COLO668 (cell line): Measurements from ENCODE around the gene HSPBAP1.
"Not testable (repeated sequence)": the region's sequence is repeated elsewhere in the genome, so short reads cannot be mapped to it uniquely, and the experiment has no call there.

Experiments used
- DNase-seq: peaks from one replicate; lab custom pipeline; 2025; ENCODE audit not compliant: unreplicated experiment; lab: John Stamatoyannopoulos, UW

The HSPBAP1 gene

GRCh38 chr3:122742234-122742633 is 51.4 kb downstream of the HSPBAP1 start:
- no peak for DNase-seq

GRCh38 chr3:122739172-122739571 is 54.5 kb downstream of the HSPBAP1 start:
- DNase-seq = no peak

GRCh38 chr3:122732682-122733525 is 60.7 kb downstream of the HSPBAP1 start:
- not testable (repeated sequence) for DNase-seq

DNA sequence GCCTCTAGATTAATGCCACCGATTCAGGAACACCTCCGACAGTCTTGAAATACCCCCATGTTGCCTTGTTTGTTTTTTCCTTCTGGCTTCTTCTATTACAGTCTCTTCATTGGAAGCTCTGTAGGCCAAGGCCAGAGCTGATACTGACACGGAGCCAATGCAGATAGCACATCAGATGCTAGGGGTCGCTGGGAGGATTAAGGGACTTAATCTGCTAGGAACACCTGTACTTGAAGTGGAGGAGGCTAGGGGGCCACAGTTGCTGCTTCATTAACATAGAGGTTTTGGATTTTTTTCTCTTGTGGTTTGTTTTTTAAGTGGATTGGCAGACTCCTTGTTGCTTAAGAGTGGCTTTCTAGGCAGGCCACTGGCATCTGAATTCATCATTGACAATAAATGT is 63.4 kb downstream of the HSPBAP1 start:
- no peak for DNase-seq

DNA sequence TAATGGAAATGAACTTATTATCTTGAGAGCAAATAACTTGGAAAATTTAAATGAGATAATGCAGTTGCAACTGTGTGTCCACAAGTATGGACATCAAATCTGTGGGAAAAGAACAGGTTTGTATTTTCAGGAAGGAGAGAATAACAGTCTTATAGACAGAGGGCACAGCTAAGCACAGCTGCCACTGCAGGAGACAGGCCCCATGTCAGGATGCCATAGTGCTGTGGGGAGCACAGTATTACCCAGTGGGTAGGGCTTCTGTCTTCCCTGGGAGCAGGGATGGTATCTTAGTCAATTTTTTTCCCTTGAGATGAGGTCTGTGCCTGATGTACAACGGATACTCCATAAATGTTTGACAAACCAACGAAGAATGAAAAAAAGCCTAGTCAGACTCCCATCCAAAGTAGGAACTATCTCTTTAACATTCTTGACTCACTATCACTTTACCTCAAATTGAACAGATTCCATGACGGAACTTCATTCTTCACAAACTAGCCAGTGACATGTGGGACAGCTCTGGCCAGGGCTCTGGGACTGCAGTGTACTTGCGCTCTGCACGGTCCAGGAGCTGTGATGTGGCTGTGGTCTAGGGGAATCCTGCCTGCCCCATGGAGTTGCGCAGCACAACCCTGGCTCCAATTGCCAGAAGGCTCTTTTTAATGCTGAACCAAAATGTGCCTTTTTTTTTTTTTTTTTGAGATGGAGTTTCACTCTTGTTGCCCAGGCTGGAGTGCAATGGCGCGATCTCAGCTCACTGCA is 64.7 kb downstream of the HSPBAP1 start:
- no peak for DNase-seq

- DNase-seq = no peak
Observed at GRCh38 chr3:122728186-122728585, 65.4 kb downstream of the HSPBAP1 start.

GRCh38 chr3:122727766-122728165 is 65.9 kb downstream of the HSPBAP1 start:
- DNase-seq = no peak

DNA sequence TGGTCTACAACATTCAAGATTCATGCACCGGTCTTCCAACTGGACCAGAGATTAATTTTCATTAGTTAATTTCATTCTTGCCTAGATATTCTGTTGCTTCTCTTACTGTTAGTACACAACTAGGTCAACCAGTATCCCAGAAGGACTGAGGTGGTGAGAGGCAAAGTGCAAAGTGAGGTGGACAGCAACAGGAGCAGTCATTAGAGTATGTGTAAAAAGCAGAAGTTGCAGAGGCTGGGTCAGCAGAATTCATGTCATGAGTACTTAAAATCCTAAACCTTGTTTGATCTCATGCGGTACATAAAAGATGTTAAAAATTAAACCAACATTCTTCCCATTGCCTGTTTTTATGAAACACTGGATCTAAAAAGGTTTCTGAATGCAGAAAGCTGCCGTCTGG is 66.3 kb downstream of the HSPBAP1 start:
- no peak for DNase-seq

DNA sequence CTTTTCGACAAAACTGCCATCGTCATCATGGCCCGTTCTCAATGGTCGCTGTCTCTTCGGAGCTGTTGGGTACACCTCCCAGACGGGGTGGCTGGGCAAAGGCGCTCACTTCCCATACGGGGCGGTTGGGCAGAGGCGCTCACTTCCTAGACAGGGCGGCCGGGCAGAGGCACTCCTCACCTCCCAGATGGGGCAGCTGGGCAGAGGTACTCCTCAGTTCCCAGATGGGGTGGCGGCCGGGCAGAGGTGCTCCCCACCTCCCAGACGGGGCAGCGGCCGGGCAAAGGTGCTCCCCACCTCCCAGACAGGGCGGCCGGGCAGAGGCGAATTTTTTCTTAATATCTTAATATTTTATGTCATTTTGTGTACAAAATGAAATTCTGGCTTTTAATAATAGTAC is 68.5 kb downstream of the HSPBAP1 start:
- no peak for DNase-seq

DNA sequence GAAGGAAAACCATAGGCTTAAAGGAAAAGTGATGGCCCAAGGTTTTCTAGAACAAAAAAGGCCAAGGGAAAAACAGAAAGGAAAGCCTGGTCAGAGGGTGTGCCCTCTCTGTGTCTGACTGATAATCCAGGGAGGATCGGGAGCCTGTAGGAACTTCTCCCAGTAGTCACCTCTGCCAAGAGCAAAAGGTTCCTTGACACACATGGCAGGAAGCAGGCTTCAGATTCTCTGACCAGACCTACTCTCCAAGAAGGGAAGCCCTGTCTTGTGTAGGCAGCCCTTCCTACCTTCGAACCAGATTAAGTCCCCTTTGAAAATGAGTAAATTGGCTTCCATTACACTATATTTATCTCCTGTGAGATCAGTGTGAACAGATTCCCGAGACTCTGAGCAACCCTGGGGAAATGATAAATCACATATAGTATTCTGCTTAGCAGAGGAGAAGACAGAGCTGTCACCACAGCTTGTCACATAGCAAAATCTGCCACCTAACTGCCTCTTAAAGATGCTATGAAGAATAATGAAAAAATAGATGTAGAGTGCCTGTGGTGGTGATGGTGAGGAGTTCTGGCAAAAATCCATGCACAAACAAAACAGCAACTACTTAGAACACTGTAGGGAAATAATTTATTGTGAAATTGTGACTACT is 74.2 kb downstream of the HSPBAP1 start:
- no peak for DNase-seq

GRCh38 chr3:122716667-122717066 is 77.0 kb downstream of the HSPBAP1 start:
- no peak for DNase-seq

DNA sequence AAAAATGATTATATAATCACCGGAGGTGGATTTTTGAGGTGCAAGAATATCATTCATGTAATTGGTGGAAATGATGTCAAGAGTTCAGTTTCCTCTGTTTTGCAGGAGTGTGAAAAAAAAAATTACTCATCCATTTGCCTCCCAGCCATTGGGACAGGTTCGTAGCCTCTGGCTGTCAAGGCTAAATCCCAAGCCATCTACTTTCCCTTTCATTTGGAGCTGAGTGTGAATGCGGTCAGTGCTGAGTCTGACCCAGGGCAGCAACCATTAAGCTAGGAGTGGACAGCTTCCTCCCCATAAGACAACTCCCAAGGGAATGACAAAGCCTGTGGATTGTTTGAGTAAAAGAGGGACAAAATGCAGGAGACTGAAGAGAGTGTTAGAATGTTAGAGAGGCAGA is 79.4 kb downstream of the HSPBAP1 start:
- DNase-seq = no peak

- not testable (repeated sequence) for DNase-seq
Observed at GRCh38 chr3:122710616-122711251, 82.9 kb downstream of the HSPBAP1 start.

DNA sequence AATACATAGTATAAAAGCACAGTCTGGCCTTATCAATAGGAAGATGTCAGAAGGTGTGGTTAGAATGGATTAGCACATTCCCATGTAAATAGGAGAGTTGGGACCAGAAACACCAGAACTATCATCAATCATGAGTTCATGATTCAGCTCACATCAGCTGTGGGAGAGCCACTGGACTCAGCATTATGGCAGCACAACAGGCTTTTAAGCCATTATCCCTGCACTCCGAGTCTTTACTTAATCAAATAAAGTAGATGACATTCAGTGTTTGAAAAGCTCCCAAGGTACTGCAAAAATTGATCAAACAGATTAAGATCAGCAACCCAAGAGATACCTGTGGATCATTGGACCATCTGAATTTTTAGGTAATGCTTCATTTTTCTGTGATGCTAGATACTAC is 88.3 kb downstream of the HSPBAP1 start:
- no peak for DNase-seq

- no peak for DNase-seq
Observed at GRCh38 chr3:122700193-122700592, 93.4 kb downstream of the HSPBAP1 start.

DNA sequence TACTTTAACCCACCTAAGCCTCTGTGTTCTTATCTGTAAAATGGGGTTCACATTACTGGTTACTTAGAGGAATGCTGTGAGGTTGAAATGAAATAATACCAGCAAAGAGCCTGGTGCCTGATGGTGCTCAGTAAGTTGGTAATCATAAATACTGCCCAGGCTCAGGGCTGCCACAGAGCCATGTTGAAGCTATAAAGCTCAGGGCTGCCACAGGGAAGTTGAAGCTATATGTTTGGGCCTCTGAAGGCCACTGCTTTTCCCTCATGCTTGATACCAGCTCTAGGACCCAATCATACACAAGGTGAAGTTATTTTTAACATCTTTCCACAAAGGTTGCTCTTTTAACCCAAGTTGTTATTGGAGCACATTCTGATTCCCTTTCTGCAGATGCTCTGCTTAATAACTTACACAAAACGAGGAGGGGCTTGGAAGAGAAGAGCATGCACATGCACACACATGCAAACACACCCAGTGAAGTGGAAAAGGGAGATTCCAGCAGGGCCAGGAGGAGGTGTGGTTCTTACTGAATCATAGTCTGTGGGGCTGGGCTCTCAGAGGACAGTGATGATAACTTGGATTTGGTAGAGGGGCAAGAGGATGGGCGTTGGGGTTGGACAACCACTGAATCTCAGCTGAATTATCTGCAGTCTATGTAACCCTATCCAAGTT is 95.5 kb downstream of the HSPBAP1 start:
- no peak for DNase-seq

DNA sequence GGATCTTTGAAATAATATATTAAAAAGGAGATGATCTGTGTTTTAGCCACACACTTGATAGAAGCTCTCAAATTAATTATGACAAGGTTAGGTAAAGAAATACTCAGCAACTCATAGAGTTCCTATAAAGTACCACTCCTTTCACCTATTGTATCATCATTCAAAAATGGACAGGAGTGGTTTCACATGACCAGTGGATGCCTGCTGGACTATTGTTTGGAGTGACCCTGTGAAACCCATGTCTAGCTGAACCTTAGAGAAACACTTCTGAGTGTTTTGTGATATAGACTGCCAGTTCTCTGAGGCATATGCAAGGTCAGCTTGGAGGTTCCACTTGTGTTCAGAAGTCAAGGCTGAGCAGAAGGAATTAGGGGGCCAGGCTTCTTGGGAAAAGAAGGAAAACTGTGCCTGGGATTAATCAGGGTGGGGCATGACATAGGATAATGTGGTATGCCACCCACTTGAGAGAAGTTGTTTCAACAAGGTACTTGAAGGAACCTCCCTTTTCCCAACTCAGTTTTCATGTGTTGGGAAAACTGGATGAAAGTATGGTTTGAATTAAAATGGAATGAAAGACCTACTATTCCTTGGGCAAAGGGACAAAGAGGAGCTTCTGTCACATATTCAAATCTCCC is 97.6 kb downstream of the HSPBAP1 start:
- no peak for DNase-seq

DNA sequence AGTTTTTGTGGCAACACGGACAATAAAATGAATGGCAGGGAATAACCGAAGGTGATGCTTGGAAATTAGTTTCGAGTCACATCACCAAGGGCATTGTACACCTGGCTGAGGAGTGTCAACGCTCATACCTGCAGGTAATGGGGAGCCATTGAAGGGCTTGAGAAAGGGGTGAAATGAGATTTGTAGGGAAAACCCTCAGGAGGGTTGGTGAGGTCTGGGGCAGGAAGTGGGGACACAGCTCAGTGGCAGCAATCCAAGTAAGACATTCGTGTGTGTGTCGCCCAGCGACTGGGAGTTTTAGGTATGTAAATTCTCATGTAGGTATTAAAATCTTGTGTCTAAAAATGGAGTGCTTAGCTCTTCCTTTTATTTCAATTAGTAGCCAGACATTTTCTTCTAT is 98.7 kb downstream of the HSPBAP1 start:
- no peak for DNase-seq

DNA sequence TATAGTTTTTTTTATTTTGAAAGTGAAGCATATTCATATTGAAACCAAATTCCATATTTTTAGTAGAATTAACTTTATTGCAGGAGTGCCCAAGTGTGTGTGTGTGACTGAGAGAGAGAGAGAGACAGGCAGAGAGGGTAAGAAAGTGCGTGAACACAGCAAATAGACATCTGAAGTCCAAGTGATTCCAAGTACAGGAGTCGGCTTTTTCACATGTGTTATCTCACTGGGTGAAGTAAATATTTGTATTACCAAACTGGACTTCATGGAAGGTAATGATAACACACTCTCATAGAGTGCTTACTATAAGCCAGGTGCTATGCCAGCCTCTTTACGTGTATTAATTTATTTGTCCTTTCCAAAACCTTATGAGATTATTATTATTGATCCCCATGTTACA is 101.0 kb downstream of the HSPBAP1 start:
- DNase-seq = no peak

GRCh38 chr3:122691195-122691594 is 102.4 kb downstream of the HSPBAP1 start:
- DNase-seq = no peak
